DND-41 (cell line): ENCODE measurements around the gene PAK4.

Experiments used
- ATAC-seq: fragments of 200-7000 bp; cut with Tn5 transposase; 3 replicates; pipeline ENCODE4 v1.9.1; 2021; ENCODE audit warnings: low read depth; ENCODE audit not compliant: insufficient read depth
- DNase-seq: peaks from one replicate; pipeline ENCODE4 v3.0.0-alpha.2; 2020
- H2AFZ ChIP-seq: 2 replicates; pipeline ENCODE4 v1.6.0; 2012; ENCODE audit warnings: low read depth, low read length
- H3K27ac ChIP-seq: 2 replicates; pipeline ENCODE4 v1.5.1; 2012; ENCODE audit warnings: low read length, inconsistent platforms
- H3K27me3 ChIP-seq: fragments of 200-600 bp; sonication (generic); 2 replicates; pipeline ENCODE4 v1.6.0; 2012; ENCODE audit warnings: low read length, mild to moderate bottlenecking, inconsistent platforms; ENCODE audit not compliant: insufficient read depth, poor library complexity
- H3K36me3 ChIP-seq: 2 replicates; pipeline ENCODE4 v1.5.1; 2012; ENCODE audit warnings: low read length, inconsistent platforms; ENCODE audit not compliant: insufficient read depth
- H3K4me1 ChIP-seq: 2 replicates; pipeline ENCODE4 v1.5.1; 2012; ENCODE audit warnings: mild to moderate bottlenecking, low read length; ENCODE audit not compliant: insufficient read depth
- H3K4me2 ChIP-seq: 2 replicates; pipeline ENCODE4 v1.6.0; 2012; ENCODE audit warnings: mild to moderate bottlenecking, moderate library complexity, low read length, inconsistent platforms; ENCODE audit not compliant: insufficient read depth
- H3K4me3 ChIP-seq, 2 experiments: fragments of 200-600 bp in 1 of 2; shearing (Covaris generic) in 1 of 2; 2 replicates each; pipeline ENCODE4 v1.5.1; 2012 to 2016; ENCODE audit warnings: inconsistent platforms in 2 of 2, low read length in 2 of 2, mild to moderate bottlenecking in 2 of 2, low read depth in 1 of 2, moderate library complexity in 1 of 2
- H3K79me2 ChIP-seq: 2 replicates; pipeline ENCODE4 v1.6.0; 2012; ENCODE audit warnings: low read length, inconsistent platforms; ENCODE audit not compliant: insufficient read depth
- H3K9ac ChIP-seq: 2 replicates; pipeline ENCODE4 v1.6.0; 2012; ENCODE audit warnings: low read depth, mild to moderate bottlenecking, inconsistent platforms, low read length, moderate library complexity
- H3K9me3 ChIP-seq: 2 replicates; pipeline ENCODE4 v1.5.1; 2012; ENCODE audit warnings: low read length, moderate library complexity, mild to moderate bottlenecking, inconsistent platforms; ENCODE audit not compliant: insufficient read depth, severe bottlenecking
- H4K20me1 ChIP-seq: 2 replicates; pipeline ENCODE4 v1.6.0; 2012; ENCODE audit warnings: low read length; ENCODE audit not compliant: insufficient read depth
- EZH2 ChIP-seq: IDR thresholded peaks from 3 replicates; pipeline ENCODE4 v1.6.1; 2012; ENCODE audit warnings: borderline replicate concordance, low read depth, mild to moderate bottlenecking, moderate library complexity, low read length, inconsistent platforms; ENCODE audit not compliant: severe bottlenecking
- TF ChIP-seq, protein P1 (sequence below): IDR thresholded peaks from 2 replicates; pipeline ENCODE4 v1.5.1; 2012; ENCODE audit warnings: borderline replicate concordance, low read length, moderate library complexity, mild to moderate bottlenecking; ENCODE audit not compliant: poor library complexity, severe bottlenecking; ENCODE audit errors: extremely low read depth

The PAK4 gene

DNA sequence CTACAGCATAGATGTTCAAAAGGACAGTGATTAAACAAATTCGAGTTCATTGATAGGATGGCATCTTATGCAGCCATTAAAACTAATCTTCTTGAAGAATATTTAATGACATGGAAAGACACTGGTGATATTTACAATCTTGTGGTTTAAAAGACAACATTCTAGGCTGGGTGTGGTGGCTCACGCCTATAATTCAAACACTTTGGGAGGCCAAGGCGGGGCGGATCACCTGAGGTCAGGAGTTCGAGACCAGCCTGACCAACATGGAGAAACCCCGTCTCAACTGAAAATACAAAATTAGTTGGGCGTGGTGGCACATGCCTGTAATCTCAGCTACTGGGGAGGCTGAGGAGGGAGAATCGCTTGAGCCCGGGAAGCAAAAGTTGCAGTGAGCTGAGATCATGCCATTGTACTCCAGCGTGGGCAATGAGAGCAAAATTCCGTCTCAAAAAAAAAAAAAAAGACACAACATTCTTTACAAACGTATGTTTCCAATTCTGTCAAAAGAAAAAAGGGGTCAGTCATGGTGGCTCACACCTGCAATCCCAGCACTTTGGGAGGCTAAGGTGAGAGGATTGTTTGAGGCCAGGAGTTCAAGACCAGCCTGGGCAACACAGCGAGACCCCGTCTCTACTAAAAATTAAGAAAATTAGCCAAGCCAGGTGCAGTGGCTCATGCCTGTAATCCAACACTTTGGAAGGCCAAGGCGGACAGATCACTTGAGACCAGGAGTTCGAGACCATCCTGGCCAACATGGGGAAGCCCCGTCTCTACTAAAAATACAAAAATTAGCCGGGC, 2.5 kb upstream of the PAK4 start:
- no peak for ATAC-seq
- Histone ChIP-seq H3K27ac (no peak overlapping the region), H3K27me3 (no peaks in the 10 kb centered on the region), H3K4me2 (no peak overlapping the region), H3K36me3 (no peaks in the 10 kb centered on the region), H3K79me2 (peaks cover 29% of the 10 kb centered on the region), H3K9me3 (no peaks in the 10 kb centered on the region), H2AFZ (no peak overlapping the region), H3K4me3 (no peak overlapping the region), H3K4me1 (peaks cover 23% of the 10 kb centered on the region), H3K9ac (no peak overlapping the region), H4K20me1 (peaks cover 18% of the 10 kb centered on the region)
- TF ChIP-seq, protein P1, sequence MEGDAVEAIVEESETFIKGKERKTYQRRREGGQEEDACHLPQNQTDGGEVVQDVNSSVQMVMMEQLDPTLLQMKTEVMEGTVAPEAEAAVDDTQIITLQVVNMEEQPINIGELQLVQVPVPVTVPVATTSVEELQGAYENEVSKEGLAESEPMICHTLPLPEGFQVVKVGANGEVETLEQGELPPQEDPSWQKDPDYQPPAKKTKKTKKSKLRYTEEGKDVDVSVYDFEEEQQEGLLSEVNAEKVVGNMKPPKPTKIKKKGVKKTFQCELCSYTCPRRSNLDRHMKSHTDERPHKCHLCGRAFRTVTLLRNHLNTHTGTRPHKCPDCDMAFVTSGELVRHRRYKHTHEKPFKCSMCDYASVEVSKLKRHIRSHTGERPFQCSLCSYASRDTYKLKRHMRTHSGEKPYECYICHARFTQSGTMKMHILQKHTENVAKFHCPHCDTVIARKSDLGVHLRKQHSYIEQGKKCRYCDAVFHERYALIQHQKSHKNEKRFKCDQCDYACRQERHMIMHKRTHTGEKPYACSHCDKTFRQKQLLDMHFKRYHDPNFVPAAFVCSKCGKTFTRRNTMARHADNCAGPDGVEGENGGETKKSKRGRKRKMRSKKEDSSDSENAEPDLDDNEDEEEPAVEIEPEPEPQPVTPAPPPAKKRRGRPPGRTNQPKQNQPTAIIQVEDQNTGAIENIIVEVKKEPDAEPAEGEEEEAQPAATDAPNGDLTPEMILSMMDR, result no peak
- TF ChIP-seq EZH2, result no peak
- no peak for DNase-seq

DNA sequence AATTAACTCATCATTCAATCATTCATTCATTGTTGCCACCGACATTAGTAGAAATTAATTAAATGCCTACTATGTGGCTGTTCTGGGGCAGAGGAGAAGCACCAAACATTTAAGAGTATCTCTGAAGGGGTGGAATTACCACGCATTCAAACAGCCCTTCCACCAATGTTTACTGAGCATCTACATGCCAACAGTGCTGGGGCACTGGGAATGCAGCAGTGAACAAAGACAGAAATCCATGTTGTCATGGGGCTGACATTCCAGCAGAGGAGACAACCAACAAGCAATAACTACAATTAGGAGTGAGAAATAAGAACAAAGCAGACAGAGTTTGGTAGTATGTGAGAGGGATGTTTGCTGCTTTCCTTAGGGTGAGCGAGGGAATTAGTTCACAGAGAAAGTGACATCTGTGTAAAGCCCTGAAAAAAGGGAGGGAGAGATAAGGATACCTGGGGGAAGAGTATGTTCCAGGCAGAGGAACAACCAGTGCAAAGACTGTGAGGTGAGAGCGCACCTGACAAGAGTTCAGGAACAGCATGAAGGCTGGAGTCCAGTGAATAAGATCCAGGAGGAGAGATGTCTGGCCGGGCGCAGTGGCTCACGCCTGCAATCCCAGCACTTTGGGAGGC, 1.3 kb upstream of the PAK4 start:
- no peak for ATAC-seq
- no peak for DNase-seq
- H3K9me3 ChIP-seq, result no peaks in the 10 kb centered on the region

GRCh38 chr19:39125199-39125553, 410 bp upstream of the PAK4 start:
- DNase-seq (no peak), ATAC-seq (no peak)
- no peaks in the 10 kb centered on the region for H3K27me3 ChIP-seq
- H3K27ac ChIP-seq, result peak overlapping the region; percentile 96
- peak overlapping the region; percentile 75 for H3K4me2 ChIP-seq
- peak overlapping the region; percentile 99 for H2AFZ ChIP-seq
- peaks cover 30% of the 10 kb centered on the region for H4K20me1 ChIP-seq
- H3K4me3 ChIP-seq, result peak overlapping the region; percentile 73 to 86; a peak in 3 of 4 replicates
- TF ChIP-seq, protein P1, result no peak
- peak overlapping the region; percentile 81 for H3K9ac ChIP-seq
- no peaks in the 10 kb centered on the region for H3K36me3 ChIP-seq
- H3K9me3 ChIP-seq, result no peaks in the 10 kb centered on the region
- H3K79me2 ChIP-seq, result peaks cover 49% of the 10 kb centered on the region
- peaks cover 25% of the 10 kb centered on the region for H3K4me1 ChIP-seq

More for the DNA sequence above, 1.3 kb upstream of the PAK4 start:
- Histone ChIP-seq H4K20me1 (peaks cover 25% of the 10 kb centered on the region), H3K79me2 (peaks cover 40% of the 10 kb centered on the region), H3K27me3 (no peaks in the 10 kb centered on the region), H3K4me1 (peaks cover 25% of the 10 kb centered on the region), H3K4me2 (no peak overlapping the region), H3K36me3 (no peaks in the 10 kb centered on the region), H3K27ac (no peak overlapping the region), H3K4me3 (no peak overlapping the region), H2AFZ (peak overlapping the region; percentile 53), H3K9ac (no peak overlapping the region)
- TF ChIP-seq, protein P1, result no peak
- TF ChIP-seq EZH2, result no peak
